ENCODE measurements around the gene SBNO1. TPM values are rescaled to one million over a fixed set of nuclear protein-coding genes. Genes with fewer than 3 reads are reported as not detected.
"Not testable (repeated sequence)": the region's sequence is repeated elsewhere in the genome, so short reads cannot be mapped to it uniquely, and the experiment has no call there.

SBNO1 gene
- total and polyA plus RNA-seq, 3 donors from 2014 or later, result 91.4 to 114 (median 91.4) TPM

DNA sequence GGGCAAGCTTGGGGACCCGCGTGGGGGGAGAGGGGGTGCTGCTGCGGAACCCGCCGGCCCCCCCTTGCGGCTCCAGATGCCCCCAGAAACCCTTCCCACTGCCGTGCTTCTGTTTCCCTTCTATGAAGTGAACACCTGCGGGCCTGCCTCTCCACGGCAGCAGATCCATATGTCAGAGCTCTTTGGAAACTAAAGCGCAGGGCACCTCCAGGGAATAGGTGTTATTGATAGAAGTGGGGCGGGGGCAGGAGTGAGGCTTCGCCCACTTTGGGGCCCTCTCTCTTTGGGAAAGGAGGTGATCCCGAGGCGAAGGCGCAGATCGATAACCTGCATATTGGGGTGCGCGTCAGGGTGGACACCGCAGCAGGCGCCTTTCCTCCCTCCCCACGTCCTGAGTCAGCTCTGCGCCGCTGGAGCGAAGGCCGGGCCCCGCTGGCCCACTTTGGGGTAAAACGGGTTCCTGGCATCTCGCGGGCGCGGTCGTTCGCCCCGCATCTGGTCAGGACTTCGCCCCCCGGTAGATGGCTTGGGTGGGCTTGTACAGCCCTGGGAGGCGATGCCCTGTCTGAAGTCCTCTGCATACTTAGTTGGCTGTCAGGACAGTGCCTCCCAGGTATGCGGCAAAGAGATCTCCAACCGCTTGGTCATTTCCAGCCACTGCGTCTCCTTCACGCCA, 19.8 kb upstream of the SBNO1 start:
- peak overlapping the region; percentile 69 to 74 for H3K27ac ChIP-seq
- WGBS, 2 donors, result 2 to 4% methylated on average over 17 to 36 of the region's 41 CpGs
- peaks cover 18% of the 10 kb centered on the region for H3K4me1 ChIP-seq
- peak; percentile 20 for DNase-seq
- peak overlapping the region; percentile 58 to 82 for H3K4me3 ChIP-seq
- TF ChIP-seq, protein P1, sequence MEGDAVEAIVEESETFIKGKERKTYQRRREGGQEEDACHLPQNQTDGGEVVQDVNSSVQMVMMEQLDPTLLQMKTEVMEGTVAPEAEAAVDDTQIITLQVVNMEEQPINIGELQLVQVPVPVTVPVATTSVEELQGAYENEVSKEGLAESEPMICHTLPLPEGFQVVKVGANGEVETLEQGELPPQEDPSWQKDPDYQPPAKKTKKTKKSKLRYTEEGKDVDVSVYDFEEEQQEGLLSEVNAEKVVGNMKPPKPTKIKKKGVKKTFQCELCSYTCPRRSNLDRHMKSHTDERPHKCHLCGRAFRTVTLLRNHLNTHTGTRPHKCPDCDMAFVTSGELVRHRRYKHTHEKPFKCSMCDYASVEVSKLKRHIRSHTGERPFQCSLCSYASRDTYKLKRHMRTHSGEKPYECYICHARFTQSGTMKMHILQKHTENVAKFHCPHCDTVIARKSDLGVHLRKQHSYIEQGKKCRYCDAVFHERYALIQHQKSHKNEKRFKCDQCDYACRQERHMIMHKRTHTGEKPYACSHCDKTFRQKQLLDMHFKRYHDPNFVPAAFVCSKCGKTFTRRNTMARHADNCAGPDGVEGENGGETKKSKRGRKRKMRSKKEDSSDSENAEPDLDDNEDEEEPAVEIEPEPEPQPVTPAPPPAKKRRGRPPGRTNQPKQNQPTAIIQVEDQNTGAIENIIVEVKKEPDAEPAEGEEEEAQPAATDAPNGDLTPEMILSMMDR (IDR thresholded peaks at IDR 0.05), result no peak
- TF ChIP-seq POLR2A (IDR thresholded peaks at IDR 0.05), result no peak
- intact Hi-C loops (cut with DNase I; ENCODE audit: low total_unique reads), result no loop called here
- no peaks in the 10 kb centered on the region for H3K27me3 ChIP-seq
- H3K36me3 ChIP-seq (ENCODE audit: low read depth, missing control alignments), result no peaks in the 10 kb centered on the region
- no peaks in the 10 kb centered on the region for H3K9me3 ChIP-seq

DNA sequence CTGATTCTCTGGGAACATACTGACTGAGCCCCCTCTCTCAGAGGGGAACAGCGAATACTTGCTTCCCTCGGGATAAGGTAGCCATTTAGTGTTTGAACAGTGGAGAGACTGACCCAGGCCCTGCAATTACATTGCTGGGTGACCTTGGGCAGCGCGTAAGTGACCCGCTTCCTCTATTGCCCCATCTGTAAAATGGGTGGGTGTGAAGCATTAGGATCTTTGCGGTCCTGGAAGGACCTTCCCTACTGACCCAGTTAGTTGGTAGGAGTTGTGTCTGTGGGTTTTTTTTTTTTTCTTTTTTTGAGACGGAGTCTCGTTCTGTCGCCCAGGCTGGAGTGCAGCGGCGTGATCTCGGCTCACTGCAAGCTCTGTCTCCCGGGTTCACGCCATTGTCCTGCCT, 18.0 kb upstream of the SBNO1 start:
- WGBS, 2 donors, result 49 to 76% methylated on average over 14 of the region's 14 CpGs

DNA sequence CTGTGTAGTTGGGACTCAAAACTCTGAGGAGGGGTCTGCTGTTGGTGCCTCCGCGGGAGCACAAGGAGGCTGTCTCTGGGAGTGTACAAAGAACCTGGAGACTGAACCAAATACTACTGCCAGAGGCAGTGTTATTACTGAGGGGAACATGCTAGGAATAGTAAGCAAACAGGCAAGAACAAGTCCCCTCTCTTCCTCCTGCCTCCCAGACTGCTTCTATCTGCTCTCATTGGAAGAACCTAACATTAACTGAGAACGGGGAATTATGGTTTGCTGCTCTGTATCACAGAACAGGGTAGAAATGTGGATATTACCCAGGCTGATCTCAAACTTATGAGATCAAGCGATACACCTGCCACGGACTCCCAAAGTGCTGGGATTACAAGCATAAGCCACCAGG, 14.7 kb upstream of the SBNO1 start:
- Histone ChIP-seq H3K4me1 (peaks cover 8% of the 10 kb centered on the region), H3K9me3 (no peaks in the 10 kb centered on the region), H3K27ac (no peak overlapping the region), H3K36me3 (ENCODE audit: low read depth, missing control alignments) (no peaks in the 10 kb centered on the region), H3K27me3 (no peaks in the 10 kb centered on the region), H3K4me3 (no peak overlapping the region)
- TF ChIP-seq, protein P1 (IDR thresholded peaks at IDR 0.05), result no peak
- no peak for TF ChIP-seq POLR2A (IDR thresholded peaks at IDR 0.05)
- no peak for DNase-seq
- WGBS, 2 donors, result 82 to 88% methylated on average over 5 of the region's 5 CpGs
- intact Hi-C loops (cut with DNase I; ENCODE audit: low total_unique reads), result no loop called here

More for the DNA sequence above, 18.0 kb upstream of the SBNO1 start:
- H3K4me1 ChIP-seq, result peaks cover 9% of the 10 kb centered on the region
- H3K27ac ChIP-seq, result no peak overlapping the region
- DNase-seq, result no peak
- intact Hi-C loops (cut with DNase I; ENCODE audit: low total_unique reads), result no loop called here
- H3K9me3 ChIP-seq, result no peaks in the 10 kb centered on the region
- TF ChIP-seq, protein P1 (IDR thresholded peaks at IDR 0.05), result no peak
- no peak for TF ChIP-seq POLR2A (IDR thresholded peaks at IDR 0.05)
- H3K36me3 ChIP-seq (ENCODE audit: low read depth, missing control alignments), result no peaks in the 10 kb centered on the region
- H3K27me3 ChIP-seq, result no peaks in the 10 kb centered on the region
- no peak overlapping the region for H3K4me3 ChIP-seq

DNA sequence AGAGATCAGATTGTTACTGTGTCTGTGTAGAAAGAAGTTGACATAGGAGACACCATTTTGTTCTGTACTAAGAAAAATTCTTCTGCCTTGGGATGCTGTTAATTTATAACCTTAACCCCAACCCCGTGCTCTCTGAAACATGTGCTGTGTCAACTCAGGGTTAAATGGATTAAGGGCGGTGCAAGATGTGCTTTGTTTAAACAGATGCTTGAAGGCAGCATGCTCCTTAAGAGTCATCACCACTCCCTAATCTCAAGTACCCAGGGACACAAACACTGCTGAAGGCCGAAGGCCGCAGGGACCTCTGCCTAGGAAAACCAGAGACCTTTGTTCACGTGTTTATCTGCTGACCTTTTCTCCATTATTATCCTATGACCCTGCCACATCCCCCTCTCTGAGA, 7.8 kb upstream of the SBNO1 start:
- H3K36me3 ChIP-seq (ENCODE audit: low read depth, missing control alignments); H3K27me3 ChIP-seq; H3K4me3 ChIP-seq; DNase-seq; H3K9me3 ChIP-seq; H3K27ac ChIP-seq; intact Hi-C loops (cut with DNase I; ENCODE audit: low total_unique reads): not testable (repeated sequence)
- H3K4me1 ChIP-seq, result peaks cover 18% of the 10 kb centered on the region
- 41 to 42% methylated on average over 5 of the region's 5 CpGs for WGBS, 2 donors

DNA sequence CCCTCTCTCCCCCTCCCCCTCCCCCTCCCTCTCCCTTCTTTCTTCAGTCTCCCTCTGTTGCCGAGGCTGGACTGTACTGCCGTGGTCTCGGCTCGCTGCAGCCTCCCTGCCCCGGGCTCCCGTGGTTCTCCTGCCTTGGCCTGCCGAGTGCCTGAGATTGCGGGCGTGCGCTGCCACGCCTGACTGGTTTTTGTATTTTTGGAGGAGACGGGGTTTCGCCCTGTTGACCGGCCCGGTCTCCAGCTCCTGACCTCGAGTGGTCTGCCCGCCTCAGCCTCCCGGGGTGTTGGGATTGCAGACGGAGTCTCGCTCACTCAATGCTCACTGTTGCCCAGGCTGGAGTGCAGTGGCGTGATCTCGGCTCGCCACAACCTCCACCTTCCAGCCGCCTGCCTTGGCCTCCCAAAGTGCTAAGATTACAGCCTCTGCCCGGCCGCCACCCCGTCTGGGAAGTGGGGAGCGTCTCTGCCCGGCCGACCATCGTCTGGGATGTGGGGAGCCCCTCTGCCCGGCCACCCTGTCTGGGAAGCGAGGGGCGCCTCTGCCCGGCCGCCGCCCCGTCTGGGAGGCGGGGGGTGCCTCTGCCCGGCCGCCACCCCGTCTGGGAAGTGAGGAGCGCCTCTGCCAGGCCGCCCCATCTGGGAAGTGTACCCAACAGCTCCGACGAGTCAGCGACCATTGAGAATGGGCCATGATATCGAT, 7.2 kb upstream of the SBNO1 start:
- intact Hi-C loops (cut with DNase I; ENCODE audit: low total_unique reads); H3K4me3 ChIP-seq; H3K9me3 ChIP-seq; H3K27me3 ChIP-seq; H3K36me3 ChIP-seq (ENCODE audit: low read depth, missing control alignments); H3K27ac ChIP-seq; DNase-seq: not testable (repeated sequence)
- H3K4me1 ChIP-seq, result peaks cover 18% of the 10 kb centered on the region
- 89 to 93% methylated on average over 35 to 48 of the region's 48 CpGs for WGBS, 2 donors
